GM18508 (cell line): ENCODE data around the gene LSM3.

Source experiments
- ATAC-seq: cut with Tn5 transposase; IDR thresholded peaks from one replicate; pipeline ENCODE4 v1.9.1; 2021; ENCODE audit warnings: moderate number of reproducible peaks; ENCODE audit not compliant: insufficient read depth, unreplicated experiment

LSM3 gene

GRCh38 chr3:14188041-14188754 is 9.6 kb downstream of the LSM3 start:
- ATAC-seq: no peak

GRCh38 chr3:14194865-14195264 is 16.2 kb downstream of the LSM3 start:
- no peak for ATAC-seq

- no peak for ATAC-seq
These were observed 21.0 kb downstream of the LSM3 start for GRCh38 chr3:14199641-14200040.

- no peak for ATAC-seq
These were observed 21.7 kb downstream of the LSM3 start for GRCh38 chr3:14200276-14200675.

GRCh38 chr3:14200841-14201240 is 22.2 kb downstream of the LSM3 start:
- no peak for ATAC-seq

GRCh38 chr3:14201940-14202684 is 23.5 kb downstream of the LSM3 start:
- ATAC-seq: no peak

- ATAC-seq: no peak
These were observed 24.4 kb downstream of the LSM3 start for GRCh38 chr3:14202874-14203520.

- no peak for ATAC-seq
These were observed 25.0 kb downstream of the LSM3 start for GRCh38 chr3:14203521-14204079.

GRCh38 chr3:14204515-14205284 is 26.1 kb downstream of the LSM3 start:
- ATAC-seq: no peak

GRCh38 chr3:14206548-14207177 is 28.0 kb downstream of the LSM3 start:
- ATAC-seq: no peak

GRCh38 chr3:14208168-14208567 is 29.6 kb downstream of the LSM3 start:
- no peak for ATAC-seq

GRCh38 chr3:14208977-14209394 is 30.4 kb downstream of the LSM3 start:
- ATAC-seq: no peak

GRCh38 chr3:14209581-14210289 is 31.1 kb downstream of the LSM3 start:
- no peak for ATAC-seq

GRCh38 chr3:14210290-14210688 is 31.7 kb downstream of the LSM3 start:
- ATAC-seq: no peak

GRCh38 chr3:14210843-14211594 is 32.4 kb downstream of the LSM3 start:
- no peak for ATAC-seq

GRCh38 chr3:14211621-14212020 is 33.0 kb downstream of the LSM3 start:
- no peak for ATAC-seq

- ATAC-seq: no peak
These were observed 33.4 kb downstream of the LSM3 start for GRCh38 chr3:14212032-14212431.

GRCh38 chr3:14213066-14213774 is 34.6 kb downstream of the LSM3 start:
- ATAC-seq: no peak
